DMS53 treated with DMSO at 0.1 percent for 48 hours (cell line): Measurements from ENCODE around the gene DMC1.

Experiments used
- DNase-seq: peaks from one replicate; lab custom pipeline; 2025; ENCODE audit not compliant: unreplicated experiment; lab: John Stamatoyannopoulos, UW

DMC1 gene

GRCh38 chr22:38567531-38568285 is 2.3 kb downstream of the DMC1 start:
- DNase-seq = no peak

- no peak for DNase-seq
These were observed 3.1 kb downstream of the DMC1 start for GRCh38 chr22:38566726-38567504.

DNA sequence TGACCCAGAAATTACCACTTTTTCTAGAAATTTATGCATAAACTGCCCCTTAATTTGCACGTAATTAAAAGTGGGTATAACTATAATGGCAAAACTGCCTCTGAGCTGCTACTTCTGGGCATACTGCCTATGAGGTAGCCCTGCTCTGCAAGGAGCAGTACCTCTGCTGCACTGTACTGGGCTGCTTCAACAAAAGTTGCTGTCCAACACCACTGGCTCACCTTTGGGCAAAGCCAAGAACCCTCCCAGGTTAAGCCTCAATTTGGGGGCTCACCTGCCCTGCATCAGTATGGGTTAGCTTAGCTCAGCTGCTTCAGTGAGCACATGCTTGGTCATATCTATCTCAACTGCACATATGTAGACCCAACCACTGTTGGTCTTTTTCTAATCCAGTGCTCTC is 4.5 kb downstream of the DMC1 start:
- DNase-seq = no peak

- no peak for DNase-seq
These were observed 5.3 kb downstream of the DMC1 start for GRCh38 chr22:38564669-38565068.

GRCh38 chr22:38554281-38554680 is 15.7 kb downstream of the DMC1 start:
- no peak for DNase-seq

GRCh38 chr22:38549101-38549894 is 20.7 kb downstream of the DMC1 start:
- peak; percentile 7 for DNase-seq

DNA sequence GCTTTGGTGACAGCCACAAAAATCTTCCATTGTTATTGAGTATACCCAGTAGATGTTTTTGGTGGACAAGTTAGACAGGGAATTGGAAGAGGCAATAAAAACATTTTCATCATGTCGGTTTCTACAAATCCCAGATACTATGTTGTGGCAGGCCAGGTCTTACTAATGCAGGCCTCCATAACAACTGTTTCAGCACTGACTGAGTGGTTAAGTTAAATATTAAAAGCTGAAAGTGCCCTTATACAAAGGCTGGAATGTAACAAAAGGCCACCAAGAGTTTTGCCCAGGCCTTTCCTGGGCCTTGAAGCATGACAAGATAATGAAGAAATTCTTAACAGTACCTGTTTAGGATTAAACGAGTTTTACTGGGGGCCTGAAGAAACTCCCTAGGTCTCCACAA is 29.3 kb downstream of the DMC1 start:
- no peak for DNase-seq

GRCh38 chr22:38531251-38531938 is 38.6 kb downstream of the DMC1 start:
- DNase-seq = no peak

GRCh38 chr22:38524429-38524828 is 45.6 kb downstream of the DMC1 start:
- no peak for DNase-seq

DNA sequence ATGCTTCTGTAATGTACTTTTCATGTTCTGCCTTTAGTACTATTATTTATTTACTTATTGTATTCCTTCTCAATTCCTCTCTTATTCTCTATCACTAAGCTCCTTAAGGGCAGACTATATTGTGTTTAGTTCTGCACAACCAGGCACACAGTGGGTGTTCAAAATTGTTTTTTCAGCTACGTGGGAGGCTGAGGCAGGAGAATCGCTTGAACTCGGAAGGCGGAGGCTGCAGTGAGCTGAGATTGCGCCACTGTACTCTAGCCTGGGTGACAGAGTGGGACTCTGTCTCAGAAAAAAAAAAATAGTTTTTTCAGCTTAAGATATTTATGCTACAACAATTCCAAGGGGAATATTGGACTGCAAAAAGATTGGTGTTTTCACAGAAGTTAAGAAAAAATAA is 46.5 kb downstream of the DMC1 start:
- no peak for DNase-seq

- no peak for DNase-seq
These were observed 47.0 kb downstream of the DMC1 start for GRCh38 chr22:38523029-38523428.

DNA sequence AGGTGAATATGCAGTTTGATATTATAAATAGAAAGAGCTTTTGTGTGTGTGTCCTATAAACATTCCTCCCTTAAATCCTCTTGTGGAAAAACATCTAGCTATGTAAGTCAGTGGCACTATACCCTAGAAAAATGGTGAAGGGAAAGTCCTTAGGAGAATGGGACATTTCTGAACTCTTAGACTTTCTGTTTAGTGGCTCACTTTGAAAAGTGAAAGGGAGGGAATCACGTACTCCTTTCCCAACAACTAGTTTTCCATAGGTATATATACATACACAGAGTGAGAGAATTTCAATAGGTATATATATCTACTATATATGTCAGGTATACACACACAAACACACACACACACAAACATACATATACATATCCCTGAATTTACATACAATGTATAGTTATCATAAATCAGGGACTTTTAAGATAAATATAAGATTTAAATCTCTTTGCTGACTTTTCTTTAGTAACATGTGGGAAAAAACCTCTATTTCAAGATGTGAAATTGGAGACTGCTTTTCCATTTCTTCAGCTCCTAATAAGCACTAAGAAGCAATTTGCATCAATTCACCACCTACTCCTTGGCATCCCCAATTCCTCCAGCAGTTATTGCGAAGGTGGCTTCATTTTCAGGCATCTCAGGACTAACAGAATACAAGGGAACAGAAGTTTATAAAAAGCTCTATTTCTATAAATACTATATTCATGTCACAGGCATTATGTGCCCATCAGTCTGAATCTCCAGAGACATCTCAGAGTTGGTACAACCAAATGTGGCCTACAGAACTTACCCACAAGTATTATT is 50.3 kb downstream of the DMC1 start:
- no peak for DNase-seq

DNA sequence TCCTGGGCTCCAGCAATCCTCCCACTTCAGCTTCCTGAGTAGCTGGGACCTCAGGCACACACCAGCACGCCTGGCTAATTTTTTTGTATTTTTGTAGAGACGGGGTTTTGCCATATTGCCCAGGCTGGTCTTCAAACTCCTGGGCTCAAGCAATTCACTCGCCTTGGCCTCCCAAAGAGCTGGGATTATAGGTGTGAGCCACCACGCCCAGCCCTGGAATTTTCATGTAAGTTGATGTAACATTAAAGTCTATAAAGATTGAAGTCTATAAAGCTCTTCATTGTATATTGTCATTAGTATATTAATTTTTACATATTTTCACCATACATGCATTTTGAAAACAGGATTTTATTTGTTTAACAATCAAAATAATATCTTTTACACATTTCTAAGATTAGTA is 51.4 kb downstream of the DMC1 start:
- DNase-seq = no peak

- no peak for DNase-seq
These were observed 56.9 kb downstream of the DMC1 start for GRCh38 chr22:38513063-38513462.

- no peak for DNase-seq
These were observed 59.5 kb downstream of the DMC1 start for GRCh38 chr22:38510416-38510970.

GRCh38 chr22:38506118-38506962 is 63.6 kb downstream of the DMC1 start, which contains the start of gene DDX17:
DDX17 (minus strand) TSS chr22:38506311.
- peak; percentile 91 for DNase-seq

DNA sequence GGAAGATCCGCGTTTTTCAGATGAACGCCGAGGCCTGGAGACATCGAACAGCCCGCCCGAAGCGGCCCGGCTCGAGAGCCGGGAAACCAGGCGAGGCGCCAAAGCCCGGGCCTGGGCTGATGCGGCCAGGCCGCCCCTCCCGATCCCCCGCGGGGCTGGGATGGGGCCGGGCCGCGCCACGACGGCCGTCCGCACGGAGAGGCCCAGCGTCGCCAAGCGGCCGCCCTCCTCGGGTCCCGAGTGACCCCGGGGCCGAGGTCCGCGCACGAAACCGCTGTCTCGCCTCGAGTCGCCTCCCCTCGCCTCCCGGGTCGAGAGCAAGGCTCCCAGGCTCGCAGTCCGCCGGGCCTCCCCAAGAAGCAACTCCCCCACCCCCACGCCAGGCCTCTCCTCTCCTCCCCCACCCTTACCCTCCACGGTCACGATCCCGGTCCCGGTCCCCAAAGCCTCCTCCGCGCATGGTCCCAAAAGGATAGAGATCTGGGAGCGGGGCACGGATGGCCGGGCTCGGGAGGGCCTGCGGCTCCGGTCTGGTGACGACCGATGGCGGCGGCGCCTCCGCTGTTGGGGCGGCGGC is 64.4 kb downstream of the DMC1 start:
- no peak for DNase-seq

- DNase-seq = no peak
These were observed 65.0 kb downstream of the DMC1 start for GRCh38 chr22:38504731-38505540.
